GDM1 (cell line): ENCODE results near the gene PTPRD.

Experiments used
- DNase-seq: peaks from one replicate; lab custom pipeline; 2025; lab: John Stamatoyannopoulos, UW

PTPRD gene

DNA sequence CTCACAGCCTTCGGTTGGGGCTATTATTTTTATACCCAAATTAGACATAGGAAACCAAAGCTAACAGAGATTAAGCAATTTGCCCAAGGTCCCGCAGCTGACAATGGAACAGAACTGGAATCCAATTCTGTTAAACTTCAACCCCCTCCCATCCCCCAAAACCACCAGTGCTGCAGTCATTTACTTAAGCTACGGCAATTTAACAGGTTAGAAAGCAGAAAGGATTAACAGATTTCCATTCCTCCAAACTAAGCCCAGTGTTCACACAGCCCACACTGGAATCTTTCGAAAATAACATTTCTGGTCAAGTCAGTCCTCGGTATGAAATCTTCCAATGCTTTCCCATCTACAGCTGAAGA is 1790.2 kb downstream of the PTPRD start:
- no peak for DNase-seq

GRCh38 chr9:8821910-8822666 is 1790.7 kb downstream of the PTPRD start:
- DNase-seq = no peak

DNA sequence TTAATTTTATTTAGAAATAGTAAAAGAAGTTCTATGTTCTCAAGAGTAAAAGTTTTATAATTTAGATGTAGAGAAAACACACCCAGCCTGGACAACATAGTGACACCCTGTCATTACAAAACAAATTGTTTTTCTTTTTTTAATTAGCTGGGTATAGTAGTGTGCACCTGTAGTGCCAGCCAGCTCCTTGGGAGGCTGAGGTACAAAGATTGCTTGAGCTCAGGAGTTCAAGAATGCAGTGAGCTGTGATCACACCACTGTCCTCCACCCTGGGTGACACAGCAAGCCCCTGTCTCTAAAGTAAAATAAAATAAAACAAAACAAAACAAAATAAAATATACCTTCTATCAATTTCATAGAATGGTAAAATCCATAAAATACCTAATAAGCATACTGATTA is 1795.5 kb downstream of the PTPRD start:
- no peak for DNase-seq

DNA sequence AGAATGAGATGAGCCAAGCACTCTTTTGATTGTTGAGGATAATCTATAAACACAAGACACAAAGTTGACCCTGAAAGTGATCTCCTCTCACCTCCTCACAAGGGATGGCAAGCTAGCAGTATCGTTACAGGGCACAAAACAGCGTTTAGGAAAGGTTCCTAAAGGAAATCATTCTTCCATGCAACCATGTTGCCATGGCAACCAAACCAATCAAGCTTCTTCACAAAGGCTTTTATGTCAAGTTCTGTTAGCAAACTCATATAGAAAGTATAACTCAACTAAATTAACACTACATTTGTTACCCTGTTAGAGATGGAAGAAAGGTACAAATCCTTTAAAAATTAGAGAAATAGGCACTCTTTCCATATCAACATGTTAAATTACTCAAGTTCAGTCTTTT is 1796.4 kb downstream of the PTPRD start:
- no peak for DNase-seq

DNA sequence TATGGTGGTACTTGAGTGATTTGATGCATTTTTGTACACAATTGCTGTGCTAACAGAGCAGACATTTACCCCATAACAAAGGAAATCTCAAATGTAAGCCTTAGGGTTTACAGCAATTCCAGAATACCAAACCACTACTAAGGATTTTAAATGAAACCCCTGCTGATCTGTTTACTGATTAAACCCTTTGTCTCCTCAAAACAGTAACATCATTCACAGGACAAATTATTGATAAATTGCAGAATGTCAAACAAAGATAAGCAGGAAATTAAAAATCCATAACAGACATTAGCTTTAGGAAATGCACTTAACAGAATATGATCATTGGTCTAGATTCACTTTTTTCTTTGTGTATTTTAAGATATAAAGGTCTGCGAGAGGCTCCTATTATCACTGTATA is 1796.9 kb downstream of the PTPRD start:
- DNase-seq = no peak

- DNase-seq = no peak
These were observed 1797.6 kb downstream of the PTPRD start for GRCh38 chr9:8815219-8815618.

GRCh38 chr9:8812888-8813287 is 1799.9 kb downstream of the PTPRD start:
- DNase-seq = no peak

DNA sequence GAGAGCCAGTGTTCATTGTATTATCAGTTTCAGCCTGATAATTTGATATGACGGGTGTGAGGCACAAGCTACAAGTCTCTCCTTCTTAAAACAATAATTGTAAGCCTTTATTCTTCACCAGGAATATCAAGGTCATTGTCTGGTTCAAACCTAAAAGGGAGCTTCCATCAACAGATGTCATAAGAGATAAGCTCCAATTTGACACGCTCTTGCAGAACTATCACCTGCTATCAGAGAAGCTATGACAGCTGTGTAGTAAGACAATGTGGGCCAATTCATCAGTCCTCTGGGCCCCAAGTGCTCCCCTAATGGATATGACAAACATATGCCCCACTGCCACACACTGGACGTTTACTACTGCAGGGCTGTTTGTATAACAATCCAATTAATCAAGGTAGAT is 1803.1 kb downstream of the PTPRD start:
- DNase-seq = no peak

DNA sequence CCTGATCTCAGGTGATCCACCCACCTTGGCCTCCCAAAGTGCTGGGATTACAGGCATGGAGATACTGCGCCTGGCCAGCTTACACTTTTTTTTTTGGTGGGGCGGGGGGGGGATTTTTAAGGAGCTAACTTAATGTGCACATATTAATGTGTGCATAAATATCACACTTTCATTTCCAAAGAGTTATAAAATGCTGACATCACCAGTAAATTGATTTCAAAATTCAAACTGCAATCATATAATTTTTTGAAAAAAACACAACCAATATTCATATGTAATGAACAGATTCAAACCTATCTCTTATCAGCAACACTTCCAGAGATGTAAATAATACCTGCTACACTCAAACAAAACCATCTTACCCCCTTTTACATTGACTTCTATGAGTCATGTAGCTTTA is 1806.7 kb downstream of the PTPRD start:
- DNase-seq = no peak

- DNase-seq = no peak
These were observed 1808.2 kb downstream of the PTPRD start for GRCh38 chr9:8804613-8805012.

- no peak for DNase-seq
These were observed 1810.6 kb downstream of the PTPRD start for GRCh38 chr9:8802242-8802641.

- DNase-seq = no peak
These were observed 1812.6 kb downstream of the PTPRD start for GRCh38 chr9:8800196-8800595.

GRCh38 chr9:8799615-8800014 is 1813.2 kb downstream of the PTPRD start:
- DNase-seq = no peak

GRCh38 chr9:8799206-8799605 is 1813.6 kb downstream of the PTPRD start:
- no peak for DNase-seq

DNA sequence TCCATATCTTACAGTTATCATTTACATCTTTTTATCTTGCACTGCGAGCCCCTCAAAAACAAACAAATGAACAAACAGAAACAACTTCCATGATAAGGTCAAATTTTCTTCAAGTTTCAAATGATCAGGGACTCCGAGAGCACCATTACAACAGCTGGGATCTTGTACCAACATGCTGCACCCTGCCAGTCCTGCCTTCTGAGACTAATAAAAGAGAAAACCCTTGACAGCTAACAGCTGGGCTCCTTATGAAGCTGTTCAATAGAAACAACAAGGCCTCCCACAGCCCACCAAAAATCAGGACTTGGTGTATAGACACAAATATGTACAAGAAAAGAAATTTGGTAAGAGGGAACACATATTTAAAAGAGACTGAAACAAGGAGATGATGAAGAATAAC is 1828.0 kb downstream of the PTPRD start:
- DNase-seq = no peak

GRCh38 chr9:8783941-8784340 is 1828.9 kb downstream of the PTPRD start:
- no peak for DNase-seq

DNA sequence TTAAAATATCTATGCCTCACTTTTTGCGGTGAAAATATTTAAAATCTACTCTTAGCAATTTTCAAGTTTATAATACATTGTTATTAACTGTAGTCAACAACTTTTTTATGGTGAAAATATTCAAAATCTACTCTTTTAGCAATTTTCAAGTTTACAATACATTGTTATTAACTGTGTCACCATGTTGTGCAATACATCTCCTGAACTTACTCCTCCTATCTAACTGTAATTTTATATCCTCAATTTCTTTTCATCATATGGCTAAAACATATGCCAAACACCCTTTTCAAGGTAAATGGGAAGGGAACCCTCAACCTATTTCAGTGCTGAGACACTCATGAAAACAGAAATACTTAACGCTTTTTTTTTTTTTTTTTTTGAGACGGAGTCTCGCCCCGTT is 1830.6 kb downstream of the PTPRD start:
- no peak for DNase-seq

DNA sequence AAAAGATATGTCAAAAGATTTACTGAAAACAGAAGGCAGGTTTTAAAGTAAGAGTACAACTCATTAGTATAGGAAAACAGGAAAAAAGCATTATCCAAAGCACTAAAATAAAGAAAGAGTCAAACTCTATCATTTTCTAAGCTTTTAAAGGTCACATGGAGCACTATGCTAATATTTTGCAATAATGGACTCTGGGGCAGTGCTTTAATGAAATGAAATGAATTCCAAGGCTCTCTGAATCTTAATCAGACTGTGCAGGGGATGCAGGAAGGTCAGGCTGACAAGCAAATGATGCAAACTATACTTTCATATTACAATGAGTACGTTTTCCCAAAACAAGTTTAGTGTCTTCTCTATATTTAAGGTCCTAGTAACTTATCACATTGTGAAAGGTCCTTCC is 1831.3 kb downstream of the PTPRD start:
- no peak for DNase-seq

GRCh38 chr9:8780386-8780785 is 1832.4 kb downstream of the PTPRD start:
- no peak for DNase-seq

GRCh38 chr9:8779478-8779877 is 1833.3 kb downstream of the PTPRD start:
- DNase-seq = no peak

GRCh38 chr9:8778356-8778755 is 1834.4 kb downstream of the PTPRD start:
- no peak for DNase-seq

GRCh38 chr9:8772302-8772701 is 1840.5 kb downstream of the PTPRD start:
- DNase-seq = no peak

DNA sequence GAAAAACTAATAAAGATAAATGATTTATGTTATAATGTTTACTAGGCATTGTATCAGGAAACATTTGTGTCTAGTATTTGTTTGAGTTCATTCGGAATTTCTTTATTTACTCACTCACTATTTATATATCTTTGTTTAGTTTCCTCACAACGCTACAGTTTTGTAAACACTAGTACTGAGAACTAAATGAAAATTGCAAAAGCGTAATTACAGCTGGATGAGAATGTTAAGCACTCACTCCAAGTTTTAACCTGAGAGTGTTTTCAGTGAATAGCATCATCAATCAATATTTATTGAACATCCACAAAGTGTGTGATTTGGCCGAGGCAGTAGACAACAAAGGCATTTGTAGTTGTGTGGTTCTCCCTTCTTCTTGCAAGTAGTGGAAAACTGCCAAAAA is 1843.6 kb downstream of the PTPRD start:
- no peak for DNase-seq

DNA sequence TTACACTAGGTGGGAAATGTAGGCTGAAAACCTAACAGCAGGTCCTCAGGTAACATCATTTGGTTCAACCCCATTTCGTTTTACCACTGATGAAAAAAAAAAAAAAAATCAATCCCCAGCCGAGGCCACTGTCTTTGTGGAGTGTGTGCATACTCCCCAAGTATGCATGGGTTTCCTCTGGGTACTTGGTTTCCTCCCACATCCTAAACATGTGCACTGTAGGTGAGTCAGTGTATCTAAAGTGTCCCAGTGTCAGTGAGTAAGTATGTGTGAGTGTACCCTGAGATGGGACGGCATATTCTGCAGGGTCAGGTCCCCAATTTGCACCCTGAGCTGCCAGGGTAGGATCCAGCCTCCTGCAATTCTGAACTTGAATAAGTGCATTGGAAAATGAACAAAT is 1846.7 kb downstream of the PTPRD start:
- no peak for DNase-seq

GRCh38 chr9:8764051-8764450 is 1848.8 kb downstream of the PTPRD start:
- no peak for DNase-seq
